Kidney capillary endothelial cell (primary cell): ENCODE data around the gene RPGRIP1L.

Experiments used
- DNase-seq: peaks from one replicate; pipeline ENCODE4 v3.0.0-alpha.2; 2018; ENCODE audit warnings: low spot score

Gene RPGRIP1L

DNA sequence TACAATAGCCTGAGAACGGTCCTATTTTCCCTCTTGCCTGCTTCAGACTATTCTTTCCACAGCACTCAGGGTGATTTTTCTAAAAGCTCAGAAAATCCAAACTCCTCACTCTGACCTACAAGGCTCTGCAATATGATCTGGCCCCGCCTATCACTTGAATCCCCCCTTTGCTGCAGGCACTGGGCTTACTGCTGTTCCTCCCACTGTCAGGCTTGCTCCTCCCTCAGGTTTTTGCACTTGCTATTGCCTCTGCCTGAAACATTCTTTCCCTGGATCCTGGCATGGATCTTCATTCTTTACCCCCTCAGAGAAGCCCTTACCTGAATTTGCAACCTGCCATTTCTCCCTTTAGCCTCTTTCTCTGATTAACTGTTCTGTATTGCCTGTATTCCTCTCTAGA lies 52.3 kb downstream of the RPGRIP1L start:
- no peak for DNase-seq

DNA sequence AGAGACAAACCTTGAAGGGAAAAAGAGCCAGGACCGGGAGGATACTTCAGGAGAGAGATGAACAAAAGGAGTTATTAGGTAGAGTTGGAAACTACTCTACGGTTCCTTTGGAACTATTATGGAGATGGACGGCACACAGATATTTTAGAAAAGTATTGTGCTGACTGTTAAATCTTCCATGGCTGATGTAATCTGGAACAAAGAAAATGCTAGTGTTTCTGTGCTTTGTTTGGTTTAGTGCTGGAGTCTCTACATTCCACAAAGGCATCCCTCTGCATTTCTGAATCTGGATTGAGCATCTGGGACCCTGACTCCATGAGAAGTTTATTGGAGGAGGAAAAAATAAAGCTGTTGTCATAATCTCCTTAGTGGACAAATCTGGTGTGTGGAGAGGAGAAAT lies 57.2 kb downstream of the RPGRIP1L start:
- no peak for DNase-seq

DNA sequence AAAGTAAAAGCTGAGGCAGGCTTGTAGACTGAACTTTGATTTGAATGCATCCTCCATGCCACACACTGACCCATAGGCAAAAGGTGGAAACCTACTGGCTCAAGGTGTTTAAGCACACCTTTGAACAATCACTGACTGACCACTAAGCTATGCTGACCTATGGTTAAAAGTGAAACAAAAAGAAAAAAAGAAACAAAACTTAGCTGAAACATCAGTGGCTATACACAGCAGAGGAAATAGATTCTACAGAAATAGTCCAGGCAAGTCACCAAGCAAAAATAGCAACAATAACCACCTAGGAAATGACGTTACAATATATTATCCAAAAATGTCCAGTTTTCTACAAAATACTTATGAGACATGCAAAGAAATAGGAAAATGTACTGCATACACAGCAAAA lies 60.2 kb downstream of the RPGRIP1L start:
- no peak for DNase-seq

DNA sequence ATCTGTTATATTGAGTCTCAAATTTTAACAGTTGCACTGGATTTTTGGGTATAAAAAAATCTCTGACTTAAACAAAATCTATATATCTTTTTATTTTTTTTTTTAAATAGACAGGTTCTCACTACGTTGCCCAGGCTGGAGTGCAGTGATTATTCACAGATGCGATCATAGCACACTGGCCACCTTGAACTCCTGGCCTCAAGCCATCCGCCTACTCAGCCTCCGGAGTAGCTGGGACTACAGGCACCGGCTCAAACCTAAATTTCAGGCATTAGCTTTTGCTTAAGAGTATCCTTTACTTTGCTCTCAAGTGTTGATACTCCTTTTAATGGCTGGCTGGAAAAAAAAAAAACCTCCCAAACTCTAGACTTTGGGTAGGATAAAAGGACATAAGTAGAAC lies 61.6 kb downstream of the RPGRIP1L start:
- DNase-seq = no peak

DNA sequence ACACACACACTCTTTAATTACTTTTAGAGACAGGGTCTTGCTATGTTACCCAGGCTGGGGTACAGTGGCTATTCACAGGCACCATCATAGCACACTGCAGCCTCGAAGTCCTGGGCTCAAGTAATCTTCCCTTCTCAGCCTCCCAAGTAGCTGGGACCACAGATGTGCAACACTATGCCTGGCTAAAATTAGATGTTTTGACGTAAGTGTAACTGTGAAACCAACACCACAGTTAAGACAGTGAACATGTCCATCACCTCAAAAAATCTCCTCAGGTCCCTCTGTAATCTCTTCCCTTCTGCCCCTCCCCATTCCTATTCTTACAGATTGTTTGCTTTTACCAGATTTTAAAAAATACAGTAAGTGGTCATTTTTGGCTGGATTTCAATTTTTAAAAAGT lies 66.7 kb downstream of the RPGRIP1L start:
- no peak for DNase-seq

DNA sequence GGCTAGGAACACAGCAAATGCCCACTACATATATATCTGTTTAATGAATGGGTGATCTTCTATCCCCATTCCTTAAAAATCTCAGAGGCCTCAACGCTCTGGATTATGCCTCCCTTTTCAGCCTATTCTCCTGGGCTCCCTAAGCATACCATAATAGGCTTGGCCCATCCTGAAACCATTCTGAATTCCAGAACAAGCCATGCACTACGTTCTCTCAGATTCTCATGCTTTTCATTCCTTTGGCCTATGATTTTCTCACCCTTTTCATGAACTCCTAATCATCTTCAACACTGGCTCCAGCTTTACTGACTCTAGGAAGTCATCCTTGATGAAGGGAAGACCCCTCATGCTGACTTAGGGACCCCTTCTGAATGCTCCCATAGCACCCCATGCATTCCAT lies 71.1 kb downstream of the RPGRIP1L start:
- DNase-seq = no peak

DNA sequence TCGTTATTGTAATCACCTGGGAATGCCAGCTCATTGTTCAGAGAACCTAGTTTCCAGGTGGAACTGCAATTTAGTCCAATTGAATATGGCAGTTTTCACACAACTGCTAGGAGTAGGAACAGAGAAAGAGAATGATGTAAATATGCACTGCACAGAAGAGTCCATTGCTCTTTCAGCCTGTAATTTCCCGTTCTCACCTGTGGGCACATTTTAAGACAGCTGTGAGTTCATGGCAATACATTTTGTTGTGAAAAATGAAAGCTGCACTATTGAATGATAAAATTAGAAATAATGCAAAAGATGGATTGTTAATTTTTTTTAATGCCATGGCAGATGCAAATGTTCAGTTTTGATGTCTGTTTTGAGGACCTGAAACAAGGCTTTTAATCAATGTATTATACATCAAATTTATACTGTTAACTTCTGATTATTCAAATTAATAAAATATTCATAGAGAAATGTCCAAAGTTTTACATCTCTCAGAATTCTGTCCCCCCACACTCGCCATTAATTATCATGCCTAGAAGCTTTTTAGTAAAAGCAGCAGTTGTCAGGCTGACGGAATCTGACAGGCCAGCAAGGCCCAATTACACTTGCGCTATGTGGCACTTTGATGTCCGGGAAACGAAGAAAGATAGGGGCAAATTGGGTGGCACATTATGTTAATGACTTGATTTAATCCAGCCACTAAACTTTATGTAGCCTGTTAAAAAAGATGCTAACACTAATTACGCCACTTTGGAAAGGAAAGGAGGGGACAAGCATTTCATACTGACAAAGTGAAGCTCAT lies 72.2 kb downstream of the RPGRIP1L start:
- DNase-seq = no peak

DNA sequence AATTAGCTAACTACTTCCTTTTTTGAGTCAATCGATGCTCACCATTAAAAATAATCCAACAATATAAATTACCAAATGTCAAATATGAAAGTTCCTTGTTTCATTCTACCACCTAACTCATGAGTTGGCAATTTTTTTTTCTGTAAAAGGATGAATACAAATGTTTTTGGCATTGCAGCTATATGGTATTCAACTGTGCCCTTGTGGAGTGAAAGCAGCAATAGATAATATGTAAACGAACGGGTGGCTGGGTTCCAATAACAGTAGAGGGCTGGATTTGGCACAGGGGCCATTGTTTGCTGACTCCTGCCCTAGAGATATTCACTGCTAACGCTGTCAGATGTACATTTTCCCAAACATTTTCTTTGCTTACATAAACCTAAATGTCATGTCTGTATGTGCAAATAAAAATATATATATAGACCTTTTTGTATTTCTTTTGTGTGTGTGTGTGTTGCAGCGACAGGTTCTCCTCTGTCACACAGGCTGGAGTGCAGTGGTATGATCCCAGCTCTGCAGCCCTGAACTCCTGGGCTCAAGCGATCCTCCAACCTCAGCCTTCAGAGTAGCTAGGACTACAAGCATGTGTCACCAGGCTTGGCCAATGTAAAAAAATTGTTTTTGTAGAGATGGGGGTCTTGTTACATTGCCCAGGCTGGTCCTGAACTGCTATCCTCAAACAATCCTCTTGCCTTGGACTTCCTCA lies 73.9 kb downstream of the RPGRIP1L start:
- DNase-seq = no peak

DNA sequence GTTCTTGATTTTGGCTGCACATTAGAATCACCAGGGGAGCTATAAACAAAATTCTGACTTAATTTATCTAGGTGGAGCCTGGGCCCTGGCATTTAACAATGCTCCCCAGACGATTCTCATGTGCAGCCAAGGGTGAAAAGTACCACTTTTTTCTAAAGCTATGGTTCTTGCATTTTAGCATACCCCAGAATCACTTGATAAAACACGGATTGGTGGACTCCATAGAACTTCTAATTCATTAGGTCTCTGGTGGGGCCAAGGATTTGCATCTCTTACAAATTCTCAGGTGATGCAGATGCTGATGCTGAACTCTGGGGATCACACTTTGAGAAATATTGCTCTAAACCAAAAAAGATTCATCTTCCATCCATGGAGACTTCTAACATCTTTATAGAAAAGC lies 74.5 kb downstream of the RPGRIP1L start:
- no peak for DNase-seq

DNA sequence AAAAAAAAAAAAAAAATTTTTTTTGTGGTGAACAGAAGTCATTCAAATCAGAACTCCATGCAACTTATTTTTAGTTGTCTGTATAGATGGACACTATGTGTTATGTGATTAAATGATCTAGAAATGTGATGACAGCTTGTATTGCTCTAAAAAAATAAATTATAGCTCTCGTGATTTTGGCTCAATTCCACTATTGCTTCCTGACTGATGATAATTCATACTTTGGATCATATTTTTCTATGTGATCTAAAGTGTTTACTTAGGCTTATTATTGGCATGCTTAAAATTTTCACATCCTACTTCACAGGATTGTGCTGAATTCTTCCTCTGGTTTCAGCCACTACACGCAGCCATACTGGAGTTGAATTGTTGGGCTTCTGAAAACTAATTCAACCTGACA lies 76.8 kb downstream of the RPGRIP1L start:
- DNase-seq = peak; percentile 2

DNA sequence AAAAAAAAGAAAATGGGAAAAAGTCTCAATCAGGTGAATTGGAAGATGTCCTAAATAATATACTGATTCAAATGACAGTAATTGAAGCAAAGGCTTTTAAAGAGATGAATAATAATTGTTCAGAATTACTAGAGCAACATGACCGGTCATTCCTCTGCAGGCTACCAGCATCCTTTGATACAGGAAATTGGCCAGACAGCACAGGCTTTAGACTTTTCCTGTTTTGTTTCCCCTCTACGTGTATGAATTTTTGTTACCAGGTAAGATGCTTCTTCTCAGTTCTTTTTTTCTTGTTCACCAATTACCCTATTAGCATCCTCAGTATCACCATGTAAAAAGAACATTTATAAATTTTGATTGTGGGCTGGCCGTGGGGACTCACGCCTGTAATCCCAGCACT lies 77.5 kb downstream of the RPGRIP1L start:
- DNase-seq = peak; percentile 78

DNA sequence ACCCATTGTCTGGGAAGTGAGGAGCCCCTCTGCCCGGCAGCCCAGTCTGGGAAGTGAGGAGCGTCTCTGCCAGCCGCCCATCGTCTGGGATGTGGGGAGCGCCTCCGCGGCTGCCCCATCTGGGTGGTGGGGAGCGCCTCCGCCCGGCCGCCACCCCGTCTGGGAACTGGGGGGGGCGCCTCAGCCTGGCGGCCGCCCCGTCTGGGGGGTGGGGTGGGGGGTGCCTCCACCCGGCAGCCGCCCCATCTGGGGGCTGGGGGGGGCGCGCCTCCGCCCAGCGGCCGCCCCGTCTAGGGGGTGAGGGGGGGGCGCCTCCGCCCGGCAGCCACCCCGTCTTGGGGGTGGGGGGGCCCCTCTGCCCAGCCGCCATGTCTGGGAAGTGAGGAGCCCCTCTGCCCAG lies 78.4 kb downstream of the RPGRIP1L start:
- DNase-seq = no peak

DNA sequence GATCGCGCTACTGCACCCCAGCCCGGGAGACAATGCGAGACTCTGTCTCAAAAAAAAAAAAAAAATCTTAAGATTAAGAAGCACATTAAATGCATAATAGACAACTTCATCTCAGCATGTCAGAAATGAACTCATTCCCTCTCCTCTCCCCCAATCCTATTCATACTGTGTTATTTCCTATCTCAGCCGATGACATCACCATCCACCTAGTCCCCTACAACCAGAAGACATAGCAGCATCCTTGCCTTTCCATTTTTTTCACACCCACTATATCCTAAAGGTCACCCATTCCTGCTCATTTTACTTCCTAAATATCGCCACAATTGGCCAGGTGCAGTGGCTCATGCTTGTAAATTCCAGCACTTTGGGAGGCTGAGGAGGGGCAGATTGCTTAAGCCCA lies 81.3 kb downstream of the RPGRIP1L start:
- no peak for DNase-seq

DNA sequence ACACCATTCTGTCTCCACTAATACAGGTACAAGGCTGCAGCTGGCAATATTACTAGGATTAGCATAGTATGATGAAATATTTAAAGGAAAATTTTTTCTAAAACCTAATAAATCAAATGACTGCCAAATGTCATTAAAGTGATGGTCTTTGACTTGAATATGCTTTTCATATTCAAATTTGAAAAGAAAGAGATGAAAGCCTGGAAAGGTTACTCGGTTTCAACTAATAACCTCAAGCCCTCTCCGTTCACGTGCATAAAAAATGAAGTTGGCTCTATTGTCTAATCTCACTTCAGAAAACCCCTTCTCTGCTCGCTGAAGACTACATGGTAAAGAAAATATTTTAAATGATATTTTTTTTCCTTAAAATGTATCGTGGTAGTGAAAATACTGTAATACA lies 83.2 kb downstream of the RPGRIP1L start:
- no peak for DNase-seq

DNA sequence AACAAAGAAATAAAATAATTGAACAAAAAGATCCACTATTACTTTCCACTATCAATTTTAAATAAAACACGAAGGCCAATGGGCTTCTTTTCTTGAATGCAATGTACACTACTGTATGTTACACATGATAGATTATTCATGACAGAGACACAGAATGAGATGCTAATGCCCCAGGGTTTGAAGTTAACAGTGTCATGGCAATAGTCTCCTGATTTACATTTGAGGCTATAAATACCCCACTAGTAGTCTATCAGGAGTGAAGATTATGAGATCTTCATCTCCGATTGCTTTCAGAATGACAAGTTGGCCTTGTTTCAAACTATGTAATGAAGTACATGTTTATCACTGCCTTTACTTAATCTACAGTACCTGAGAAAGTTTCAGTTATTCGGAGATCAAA lies 84.4 kb downstream of the RPGRIP1L start:
- no peak for DNase-seq

DNA sequence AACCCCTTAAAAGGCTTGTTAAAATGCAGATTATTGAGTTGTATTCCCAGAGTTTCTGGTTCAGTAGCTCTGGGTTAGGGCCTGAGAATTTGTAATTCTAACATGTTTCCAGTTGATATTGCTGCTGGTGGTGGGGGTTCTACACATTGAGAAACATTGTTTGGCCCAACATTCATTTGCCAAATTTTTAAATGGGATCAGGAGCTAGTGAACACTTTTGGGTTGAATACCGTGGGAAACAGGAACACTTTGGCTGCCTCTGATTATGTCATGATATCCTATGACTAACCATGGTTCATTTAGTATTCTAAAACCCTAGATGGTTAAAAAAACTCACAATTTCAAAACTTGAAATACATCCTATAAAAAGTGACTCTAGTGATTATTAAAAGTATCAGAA lies 89.3 kb downstream of the RPGRIP1L start:
- DNase-seq = peak; percentile 28

DNA sequence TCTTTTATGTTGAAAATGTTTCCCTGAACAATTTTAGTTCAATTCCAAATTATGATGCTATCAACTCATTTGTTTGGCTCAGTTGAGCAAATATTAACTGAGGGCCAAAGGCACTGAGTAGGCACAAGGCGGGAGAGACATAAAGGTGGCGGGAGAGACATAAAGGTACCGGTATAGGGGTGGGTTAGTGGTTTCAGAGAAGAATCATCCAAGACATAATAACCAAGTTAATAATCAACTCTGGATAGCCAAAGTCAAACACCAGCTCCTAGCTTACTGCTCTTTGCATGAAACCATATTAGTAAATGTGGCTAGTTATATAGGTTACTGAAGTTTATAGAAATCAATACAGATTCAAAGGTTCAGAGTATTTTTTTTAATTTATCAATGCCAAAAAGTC lies 91.7 kb downstream of the RPGRIP1L start:
- DNase-seq = no peak

DNA sequence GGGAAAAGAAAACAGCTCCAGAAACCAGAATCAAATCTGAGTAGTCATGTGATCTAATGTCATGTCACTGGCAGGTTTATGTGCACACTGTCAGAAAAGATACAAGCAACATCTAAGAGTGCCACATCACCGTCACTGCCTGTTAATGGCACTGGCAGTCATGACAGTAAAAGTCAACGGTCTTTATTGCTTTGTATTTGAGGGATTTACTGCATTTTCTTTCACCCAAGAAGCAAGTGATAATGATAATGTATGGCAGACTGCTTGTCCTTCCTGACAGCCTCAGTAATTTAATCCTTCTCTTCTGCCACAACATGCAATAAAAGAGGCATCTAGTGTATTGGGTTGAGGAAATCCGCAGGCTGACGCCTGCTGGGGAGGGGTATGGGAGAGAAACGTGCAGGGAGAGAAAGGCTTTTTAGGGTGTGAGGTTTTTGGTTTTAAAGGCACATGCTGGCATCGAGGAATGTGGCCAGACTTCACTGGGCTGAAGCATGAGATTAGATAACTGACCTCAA lies 92.4 kb downstream of the RPGRIP1L start:
- no peak for DNase-seq

DNA sequence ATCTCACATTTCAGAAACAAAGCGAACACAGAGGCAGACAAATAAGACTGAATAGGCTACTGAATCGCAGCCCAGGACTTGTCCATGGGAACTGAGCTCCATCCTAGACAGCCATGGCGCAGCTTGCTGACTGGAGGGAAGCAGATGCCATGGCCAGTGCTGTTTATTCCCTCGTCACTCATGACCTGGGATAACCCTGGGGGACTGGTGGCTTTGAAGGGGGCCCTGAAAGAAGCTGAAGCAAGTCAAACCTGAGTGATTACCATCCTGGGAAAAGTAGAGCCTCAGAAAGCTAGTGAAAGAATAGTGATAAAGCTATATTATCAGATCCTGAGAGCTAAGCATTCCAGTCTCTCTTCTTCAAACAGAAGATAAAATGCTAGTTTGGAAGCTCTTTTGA lies 94.1 kb downstream of the RPGRIP1L start:
- DNase-seq = no peak

DNA sequence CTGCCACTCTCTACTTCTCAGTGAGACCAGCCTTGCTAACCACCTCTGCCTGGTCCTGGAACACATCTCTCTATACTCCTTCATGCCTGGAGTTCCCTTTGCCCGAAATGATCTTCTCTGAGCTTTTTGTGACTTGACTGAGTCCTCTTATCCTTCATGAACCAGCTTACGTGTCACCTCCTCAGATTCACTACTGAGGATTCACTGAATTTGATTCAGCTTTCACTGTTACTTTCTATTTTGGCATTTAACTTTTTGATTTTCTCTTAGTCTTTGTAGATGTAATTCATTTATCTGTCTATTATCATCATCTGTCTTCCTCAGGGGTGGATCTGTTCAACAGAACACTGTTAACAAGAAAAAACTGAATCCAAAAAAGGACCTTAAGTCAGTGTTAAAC lies 95.6 kb downstream of the RPGRIP1L start:
- DNase-seq = no peak

DNA sequence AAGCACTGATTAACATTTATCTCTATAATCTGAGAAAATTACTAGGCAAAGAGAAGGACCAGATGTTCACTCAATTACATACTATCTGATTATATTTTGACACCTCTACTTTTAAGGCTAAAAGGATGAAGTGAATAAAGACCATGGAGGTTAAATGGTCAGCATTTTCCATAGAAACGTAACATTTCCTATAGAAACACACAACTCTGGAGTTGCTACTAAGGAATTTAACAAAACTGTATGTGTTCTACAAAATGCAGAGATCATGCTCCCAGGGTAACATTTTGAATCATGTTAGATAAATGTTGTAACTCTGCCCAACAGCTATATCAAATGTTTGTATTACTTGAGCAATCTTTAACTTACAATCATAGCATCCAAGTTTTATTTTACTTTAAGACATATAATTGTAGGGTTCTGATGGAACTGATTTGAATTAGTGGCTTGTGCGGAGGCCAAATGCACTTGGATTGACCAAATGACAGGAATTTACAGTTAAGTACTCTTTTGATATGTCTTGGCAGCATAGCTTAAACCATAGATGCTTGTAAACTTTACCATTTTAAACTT lies 97.7 kb downstream of the RPGRIP1L start:
- no peak for DNase-seq

DNA sequence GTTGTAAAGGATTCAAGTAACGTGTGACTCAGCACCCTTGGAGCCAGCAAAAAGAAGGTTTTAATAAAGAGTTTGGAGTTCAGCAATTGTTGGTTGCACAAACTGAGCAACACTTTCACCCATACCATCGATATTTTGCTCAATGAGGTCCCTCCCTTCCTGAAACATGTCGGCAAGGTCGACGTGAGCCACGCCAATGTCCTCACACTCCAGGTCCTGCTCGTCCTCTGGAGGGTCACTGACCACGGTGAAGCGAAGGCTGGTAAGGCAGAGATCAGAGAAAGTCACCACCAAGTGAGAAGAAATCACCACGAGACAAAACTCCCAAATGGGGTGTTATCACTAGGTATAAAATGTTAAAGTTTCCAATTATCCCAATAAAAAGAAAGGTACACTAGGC lies 98.3 kb downstream of the RPGRIP1L start:
- no peak for DNase-seq

DNA sequence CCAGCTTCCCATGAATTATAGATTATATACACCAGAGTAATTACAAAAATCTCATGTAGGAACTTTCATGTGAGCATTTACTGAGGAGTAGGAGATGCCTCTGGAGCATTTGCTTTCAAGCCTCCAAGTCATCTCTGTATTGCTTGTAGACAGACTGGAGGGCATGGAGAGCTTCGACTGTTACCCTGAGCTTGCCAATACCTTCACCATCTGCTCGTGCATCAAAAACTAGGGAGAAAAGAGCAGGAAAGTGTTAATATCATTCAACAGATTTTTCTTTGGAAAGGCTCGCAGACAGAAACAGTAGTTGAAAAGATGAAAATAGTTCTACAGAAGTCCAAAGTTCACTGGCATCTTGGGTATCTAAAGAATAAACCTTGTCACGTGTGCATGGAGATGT lies 101.7 kb downstream of the RPGRIP1L start:
- no peak for DNase-seq
